HG03460 (cell line): ENCODE measurements around the gene TLE5.
"Not testable (repeated sequence)": the region's sequence is repeated elsewhere in the genome, so short reads cannot be mapped to it uniquely, and the experiment has no call there.

Experiments
- ATAC-seq: cut with Tn5 transposase; IDR thresholded peaks from one replicate; pipeline ENCODE4 v1.9.1; 2021; ENCODE audit not compliant: unreplicated experiment

The TLE5 gene

GRCh38 chr19:3027981-3028304, 34.4 kb downstream of the TLE5 start:
- ATAC-seq: no peak

GRCh38 chr19:3027292-3027691, 35.0 kb downstream of the TLE5 start:
- no peak for ATAC-seq

GRCh38 chr19:3026768-3027167, 35.5 kb downstream of the TLE5 start:
- ATAC-seq: no peak

- ATAC-seq: no peak
Observed at GRCh38 chr19:3025549-3025886, 36.8 kb downstream of the TLE5 start.

- no peak for ATAC-seq
Observed at GRCh38 chr19:3024870-3025548, 37.3 kb downstream of the TLE5 start.

GRCh38 chr19:3024509-3024869, 37.8 kb downstream of the TLE5 start:
- ATAC-seq: no peak

GRCh38 chr19:3020321-3020960, 41.9 kb downstream of the TLE5 start:
- ATAC-seq: no peak

- ATAC-seq: no peak
Observed at GRCh38 chr19:3019211-3019854, 43.0 kb downstream of the TLE5 start.

- ATAC-seq: no peak
Observed at GRCh38 chr19:3017923-3018322, 44.4 kb downstream of the TLE5 start.

GRCh38 chr19:3015126-3016057, 46.9 kb downstream of the TLE5 start:
- no peak for ATAC-seq

GRCh38 chr19:3014135-3014534, 48.2 kb downstream of the TLE5 start:
- no peak for ATAC-seq

- ATAC-seq: no peak
Observed at GRCh38 chr19:3013263-3013725, 49.0 kb downstream of the TLE5 start.

GRCh38 chr19:3012621-3013262, 49.6 kb downstream of the TLE5 start:
- ATAC-seq: no peak

- ATAC-seq: not testable (repeated sequence)
Observed at GRCh38 chr19:3012059-3012458, 50.2 kb downstream of the TLE5 start.

- ATAC-seq: no peak
Observed at GRCh38 chr19:3010871-3011270, 51.4 kb downstream of the TLE5 start.

GRCh38 chr19:3008994-3009393, 53.3 kb downstream of the TLE5 start:
- no peak for ATAC-seq

- no peak for ATAC-seq
Observed at GRCh38 chr19:3007975-3008374, 54.3 kb downstream of the TLE5 start.

- ATAC-seq: no peak
Observed at GRCh38 chr19:3006075-3006767, 56.1 kb downstream of the TLE5 start.

GRCh38 chr19:3005345-3005744, 57.0 kb downstream of the TLE5 start:
- ATAC-seq: no peak

- no peak for ATAC-seq
Observed at GRCh38 chr19:3004522-3004921, 57.8 kb downstream of the TLE5 start.
